Stimulated activated CD8-positive, alpha-beta memory T cell treated with anti-CD3 and anti-CD28 coated beads, Interleukin-12 subunit alpha, Interleukin-12 subunit beta, amount 100 ng/mL, for 24 hours (primary cell): ENCODE results near the gene SIRT3.
A peak's percentile ranks its signal among the peaks of the same experiment; 100 is the strongest.
"Not testable (repeated sequence)": the region's sequence is repeated elsewhere in the genome, so short reads cannot be mapped to it uniquely, and the experiment has no call there.

ENCODE experiments used
- DNase-seq: peaks from one replicate; pipeline ENCODE4 v3.0.0-alpha.2; 2020; ENCODE audit errors: extremely low read depth

The SIRT3 gene

GRCh38 chr11:240315-240714 is 4.2 kb upstream of the SIRT3 start:
- no peak for DNase-seq

DNA sequence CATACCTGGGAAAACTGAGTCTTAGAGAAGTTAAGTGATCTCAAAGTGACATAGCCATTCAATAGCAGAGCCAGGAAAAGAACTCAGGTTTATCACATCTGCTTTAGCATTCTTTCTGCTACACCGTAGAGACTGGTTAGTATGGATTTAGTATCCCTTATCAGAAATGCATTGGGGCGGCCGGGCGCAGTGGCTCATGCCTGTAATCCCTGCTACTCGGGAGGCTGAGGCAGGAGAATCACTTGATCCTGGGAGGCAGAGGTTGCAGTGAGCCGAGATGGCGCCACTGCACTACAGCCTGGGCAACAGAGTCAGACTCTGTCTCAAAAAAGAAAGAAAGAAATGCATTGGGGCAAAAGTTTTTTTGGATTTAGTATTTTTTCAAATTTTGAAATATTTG is 2.2 kb upstream of the SIRT3 start:
- DNase-seq: not testable (repeated sequence)

DNA sequence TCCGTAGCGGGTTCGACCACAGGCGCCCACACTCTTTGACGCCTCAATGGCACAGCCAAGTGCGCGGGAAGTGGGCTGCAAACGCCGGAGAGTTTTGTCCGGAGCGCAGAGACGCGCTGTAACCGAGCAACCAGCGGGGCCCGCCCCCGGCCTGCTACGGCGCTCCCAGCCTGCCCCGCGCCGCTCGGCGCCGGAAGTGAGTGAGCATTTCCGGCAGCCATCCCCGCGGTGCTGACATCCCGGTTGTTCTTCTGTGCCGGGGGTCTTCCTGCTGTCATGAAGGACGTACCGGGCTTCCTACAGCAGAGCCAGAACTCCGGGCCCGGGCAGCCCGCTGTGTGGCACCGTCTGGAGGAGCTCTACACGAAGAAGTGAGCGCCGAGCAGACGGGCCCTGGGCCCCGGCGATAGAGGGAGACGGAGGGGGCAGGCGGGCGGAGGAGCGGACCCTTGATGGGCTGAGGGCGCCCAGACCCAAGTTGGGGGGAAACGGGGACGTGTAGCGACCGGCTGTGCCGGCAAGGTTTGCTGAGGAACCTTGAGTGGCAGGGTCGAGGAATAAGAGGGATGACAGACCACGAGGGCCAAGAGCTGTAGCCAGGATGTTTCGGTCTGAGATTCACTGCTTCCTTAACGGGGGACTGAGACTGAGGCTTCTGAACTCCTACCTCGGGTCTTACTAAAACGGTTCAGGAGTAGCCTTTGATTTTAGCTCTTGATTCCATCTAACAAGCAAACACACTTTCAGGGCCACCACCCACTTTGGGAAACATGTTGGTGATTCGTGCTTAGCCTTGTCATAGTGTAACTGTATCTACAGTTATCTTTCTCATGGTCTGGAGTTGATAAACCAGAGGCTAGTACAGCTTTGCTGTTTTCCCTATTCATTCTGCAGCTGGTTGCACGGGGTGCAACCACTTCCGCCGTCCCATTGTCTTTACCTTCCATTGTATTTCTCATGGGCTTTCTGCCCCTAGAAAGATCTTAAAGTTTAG is 929 bp upstream of the SIRT3 start, which contains the start of gene PSMD13:
Gene PSMD13 (plus strand): TSS at position 203 of the 994 bp plus-strand sequence. CDS start 74 bp downstream, at position 277.
- peak; percentile 85 for DNase-seq

DNA sequence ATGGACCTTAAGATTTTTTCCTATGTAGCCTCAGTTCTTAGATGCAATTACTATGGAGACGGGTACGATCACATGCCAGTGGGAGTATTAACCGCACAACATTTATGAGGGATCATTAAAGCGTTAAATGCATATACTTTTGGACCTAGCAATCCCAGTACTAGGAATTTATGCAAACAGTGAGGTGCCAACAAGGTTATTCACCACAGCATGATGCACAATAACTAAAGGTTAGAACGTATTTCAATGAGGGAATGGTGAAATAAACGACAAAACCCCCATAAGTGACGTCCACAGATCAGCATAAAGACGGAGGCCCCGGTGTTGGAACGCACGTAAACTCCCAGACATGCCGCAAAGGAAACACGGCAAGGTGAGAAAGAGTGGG is 539 bp downstream of the SIRT3 start:
- DNase-seq: peak; percentile 43

GRCh38 chr11:235180-235579 is 962 bp downstream of the SIRT3 start:
- DNase-seq: no peak

DNA sequence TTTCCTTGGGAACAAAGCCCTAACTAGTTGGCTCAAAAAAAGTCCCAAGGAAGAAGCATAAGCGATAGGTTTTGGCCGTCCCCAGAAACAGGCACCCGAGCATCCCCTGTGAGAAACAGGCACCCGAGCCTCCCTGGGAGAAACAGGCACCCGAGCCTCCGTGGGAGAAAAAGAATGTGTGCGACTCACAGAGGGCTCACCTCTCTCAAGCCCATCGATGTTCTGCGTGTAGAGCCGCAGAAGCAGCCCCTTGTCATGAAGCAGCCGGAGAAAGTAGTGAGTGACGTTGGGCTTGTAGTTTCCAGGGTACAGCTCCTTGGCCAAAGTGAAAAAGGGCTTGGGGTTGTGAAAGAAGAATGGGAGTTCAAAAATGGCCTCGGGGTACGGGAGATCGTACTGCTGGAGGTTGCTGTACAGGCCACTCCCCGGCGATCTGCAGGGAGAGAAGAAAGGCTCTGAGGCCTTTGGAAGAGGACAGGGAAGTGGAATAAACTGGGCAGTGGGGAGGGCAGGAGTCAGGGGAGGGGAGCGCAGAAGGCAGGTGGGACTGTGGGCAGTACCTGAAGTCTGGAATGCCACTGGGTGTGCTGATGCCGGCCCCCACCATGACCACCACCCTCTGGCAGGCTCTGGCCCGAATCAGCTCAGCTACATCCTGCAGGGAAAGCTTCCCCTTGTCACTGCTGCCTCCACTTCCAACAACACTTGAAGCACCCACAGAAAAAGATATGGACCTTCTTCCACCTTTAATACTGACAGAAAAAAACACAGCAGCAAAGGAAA is 3.2 kb downstream of the SIRT3 start:
- no peak for DNase-seq

DNA sequence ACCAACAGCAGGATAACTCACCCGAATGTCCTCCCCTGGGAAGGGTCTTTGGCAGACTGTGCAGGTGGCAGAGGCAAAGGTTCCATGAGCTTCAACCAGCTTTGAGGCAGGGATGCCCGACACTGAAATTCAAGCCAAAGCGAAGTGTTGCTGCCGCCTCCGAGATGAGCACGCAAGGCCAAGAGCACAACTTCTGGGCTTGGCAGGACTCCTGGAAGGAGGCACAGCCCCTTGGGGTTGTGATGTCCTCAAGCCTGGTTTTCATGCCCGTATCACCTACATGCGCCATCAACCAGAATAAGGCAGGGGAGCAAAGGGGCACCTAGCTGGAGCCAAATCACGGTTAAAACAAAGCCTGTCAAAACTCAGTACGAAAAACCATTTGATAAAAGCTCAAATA is 5.7 kb downstream of the SIRT3 start:
- DNase-seq: no peak

GRCh38 chr11:227824-228379 is 8.2 kb downstream of the SIRT3 start:
- DNase-seq: no peak

DNA sequence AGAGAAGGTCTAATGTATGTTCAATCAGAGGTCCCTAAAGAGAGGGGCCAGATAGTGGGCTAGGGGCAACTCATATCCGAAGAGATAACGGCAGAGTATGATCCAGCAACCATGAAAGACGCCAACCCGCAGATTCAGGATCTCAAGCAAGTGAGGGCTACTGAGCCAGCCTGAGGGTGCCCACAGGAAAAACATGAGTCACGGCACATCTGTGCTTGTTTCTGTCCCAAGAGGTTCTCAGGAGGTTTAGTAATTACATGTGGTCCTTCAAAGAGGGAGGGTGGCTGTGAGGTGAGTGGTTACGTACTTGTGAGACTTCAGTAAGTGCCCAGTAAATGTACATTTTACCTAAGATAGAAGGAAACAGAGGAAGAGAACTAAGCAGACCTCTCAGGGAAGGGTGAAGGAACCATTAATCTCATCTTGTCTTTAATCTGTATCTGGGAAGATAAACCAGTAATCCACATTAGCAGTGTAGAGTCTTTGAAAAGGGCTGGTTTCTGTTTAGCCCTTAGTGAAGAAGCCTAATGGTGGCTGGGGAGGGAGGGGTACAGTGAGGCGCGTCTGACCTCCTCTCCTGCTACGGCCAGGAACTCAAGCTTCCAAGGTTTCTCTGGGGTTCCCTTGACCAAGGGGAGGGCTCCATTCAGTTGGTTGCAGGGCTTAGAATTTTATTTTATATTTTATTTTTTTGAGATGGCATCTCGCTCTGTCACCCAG is 10.2 kb downstream of the SIRT3 start:
- DNase-seq: no peak

GRCh38 chr11:224424-224823 is 11.7 kb downstream of the SIRT3 start:
- no peak for DNase-seq

GRCh38 chr11:223884-224283 is 12.3 kb downstream of the SIRT3 start:
- no peak for DNase-seq

DNA sequence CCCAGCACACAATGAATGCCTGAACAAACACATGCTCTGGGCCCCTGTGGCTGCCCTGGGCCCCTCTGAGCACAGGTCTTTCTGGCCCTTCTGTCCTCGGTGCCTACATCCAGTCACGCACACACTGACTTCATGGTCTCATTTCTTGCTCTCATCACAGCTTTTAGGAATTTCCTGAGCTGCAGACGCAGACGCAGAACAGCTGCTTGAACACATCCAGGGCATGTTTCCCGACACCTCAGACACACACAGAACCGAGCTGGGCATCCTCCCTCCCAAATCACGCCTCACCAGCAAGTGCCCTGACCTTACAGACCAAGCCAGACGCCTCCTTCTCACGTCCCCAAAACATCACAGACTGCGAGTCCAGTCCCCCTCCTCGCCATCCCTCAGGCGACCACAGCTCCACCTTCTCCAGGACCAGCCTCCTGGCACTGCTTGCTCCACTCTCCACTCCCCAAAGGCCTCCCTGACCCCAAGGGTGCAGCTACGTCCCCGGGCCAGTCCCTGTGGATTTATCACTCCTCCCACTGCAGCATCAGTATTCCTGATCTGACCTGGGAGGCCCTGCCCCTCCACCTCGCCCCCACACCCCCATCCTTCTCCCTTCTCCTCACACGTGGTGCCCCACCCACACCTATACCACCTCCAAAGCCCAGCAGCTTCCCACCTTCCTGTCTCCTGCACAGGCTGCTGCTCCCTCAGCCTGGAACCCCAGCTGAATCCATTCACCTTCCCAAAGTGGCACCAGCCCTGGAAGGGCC is 12.9 kb downstream of the SIRT3 start:
- no peak for DNase-seq

DNA sequence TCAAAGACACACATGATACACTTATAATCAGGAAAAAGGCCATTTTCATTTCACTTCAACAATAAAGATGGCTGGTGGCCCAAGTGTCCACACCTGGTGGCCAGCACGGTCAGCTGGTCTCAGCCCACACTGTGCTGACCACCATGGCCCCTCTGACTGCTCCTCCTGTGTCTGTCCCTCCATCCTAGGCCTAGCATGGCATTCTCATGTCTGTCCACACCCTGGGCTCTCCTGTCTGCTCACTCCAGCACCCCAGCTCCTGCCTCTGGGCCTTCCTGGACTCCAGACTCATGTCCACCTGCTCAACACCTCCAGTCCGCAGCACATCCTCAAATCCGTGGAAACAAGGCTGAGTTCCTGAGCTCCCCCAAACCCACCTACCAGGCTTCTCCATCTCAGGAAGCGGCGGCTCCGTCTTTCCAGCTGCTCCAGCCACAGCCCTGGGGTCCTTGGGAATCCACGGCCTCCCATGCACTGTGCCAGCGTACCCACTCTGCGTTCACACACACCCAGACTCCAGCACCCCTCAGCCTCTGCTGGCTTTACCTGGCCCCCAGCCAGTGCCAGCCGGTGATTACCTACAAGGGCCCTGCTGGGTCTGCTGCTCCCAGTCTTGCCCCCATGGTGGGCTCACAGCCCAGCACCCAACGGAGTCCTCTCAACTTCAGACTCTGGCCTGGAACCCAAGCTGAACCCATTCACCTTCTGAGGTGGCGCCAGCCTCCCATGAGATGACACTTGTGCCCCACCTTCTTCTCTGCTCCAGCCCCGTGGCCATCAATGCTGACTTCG is 13.9 kb downstream of the SIRT3 start:
- no peak for DNase-seq

DNA sequence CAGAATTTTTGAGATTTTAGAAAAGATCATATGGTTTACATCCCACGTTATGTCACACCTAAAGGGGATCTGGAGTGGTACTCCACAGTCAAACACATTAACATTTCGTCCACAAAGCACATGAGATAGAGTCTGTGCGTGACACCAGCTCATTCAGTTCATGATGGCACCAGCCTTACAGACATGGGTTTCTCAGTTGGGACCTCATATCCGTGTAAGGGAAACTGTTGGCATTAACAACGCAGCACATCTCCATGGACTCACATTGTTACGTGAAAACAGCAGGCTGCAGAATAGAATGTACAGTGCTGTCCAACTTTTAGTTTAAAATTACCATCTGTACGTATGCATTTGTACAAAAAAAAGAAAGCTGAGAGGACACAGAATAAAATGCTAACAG is 14.6 kb downstream of the SIRT3 start:
- DNase-seq: no peak

DNA sequence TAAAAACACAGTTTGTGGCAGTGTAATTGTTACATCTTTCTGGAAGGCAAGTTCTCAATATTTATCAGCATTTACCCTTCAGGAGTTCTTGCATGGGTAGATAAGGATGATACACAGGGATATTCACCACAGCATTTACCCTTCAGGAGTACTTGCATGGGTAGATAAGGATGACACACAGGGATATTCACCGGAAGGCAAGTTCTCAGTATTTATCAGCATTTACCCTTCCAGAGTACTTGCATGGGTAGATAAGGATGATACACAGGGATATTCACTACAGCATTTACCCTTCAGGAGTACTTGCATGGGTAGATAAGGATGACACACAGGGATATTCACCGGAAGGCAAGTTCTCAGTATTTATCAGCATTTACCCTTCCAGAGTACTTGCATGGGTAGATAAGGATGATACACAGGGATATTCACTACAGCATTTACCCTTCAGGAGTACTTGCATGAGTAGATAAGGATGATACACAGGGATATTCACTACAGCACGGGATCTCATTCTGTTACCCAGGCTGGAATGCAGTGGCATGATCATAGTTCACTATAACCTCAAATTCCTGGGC is 15.4 kb downstream of the SIRT3 start:
- not testable (repeated sequence) for DNase-seq

- no peak for DNase-seq
Measured at GRCh38 chr11:218815-219593, 17.1 kb downstream of the SIRT3 start.

- DNase-seq: no peak
Measured at GRCh38 chr11:217704-218103, 18.4 kb downstream of the SIRT3 start.

GRCh38 chr11:216081-216974 is 19.8 kb downstream of the SIRT3 start:
- DNase-seq: no peak
